HEK293T (cell line): ENCODE results near the gene IBA57.

Source experiments
- FOXK2 ChIP-seq: fragments of 450-650 bp; IDR thresholded peaks from 2 replicates; pipeline ENCODE4 v1.6.1; 2016; ENCODE audit warnings: mild to moderate bottlenecking
- FOXM1 ChIP-seq: fragments of 450-650 bp; IDR thresholded peaks from 2 replicates; pipeline ENCODE4 v1.6.1; 2017; ENCODE audit warnings: mild to moderate bottlenecking, borderline replicate concordance
- L3MBTL2 ChIP-seq: fragments of 450-650 bp; conservative IDR thresholded peaks from 2 replicates; pipeline ENCODE4 v1.6.1; 2016; ENCODE audit warnings: mild to moderate bottlenecking
- PKNOX1 ChIP-seq: fragments of 450-650 bp; IDR thresholded peaks from 2 replicates; pipeline ENCODE4 v1.6.1; 2016
- TARDBP ChIP-seq: fragments of 450-650 bp; IDR thresholded peaks from 2 replicates; pipeline ENCODE4 v1.6.1; 2016

DNA sequence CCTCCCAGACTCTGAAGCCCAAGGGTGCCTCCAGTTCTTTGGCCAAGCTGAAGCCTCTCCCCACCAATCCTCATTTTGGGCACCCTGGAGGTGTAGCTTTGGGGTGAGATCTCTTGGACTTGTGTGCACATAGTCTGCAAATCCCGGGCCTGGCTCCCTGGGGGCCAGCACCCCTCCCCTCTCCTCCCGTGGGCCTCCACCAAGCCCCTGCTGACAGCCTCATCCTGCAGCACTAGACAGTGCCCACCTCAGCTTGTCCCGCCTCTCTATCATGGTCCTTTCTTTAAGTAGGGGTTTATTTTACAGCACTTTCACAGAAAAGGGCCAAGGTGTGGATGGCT, 12.7 kb upstream of the IBA57 start:
- TF ChIP-seq FOXM1, result no peak
- no peak for TF ChIP-seq L3MBTL2
- TF ChIP-seq TARDBP, result no peak
- TF ChIP-seq FOXK2, result no peak
- no peak for TF ChIP-seq PKNOX1
